Neural crest cell (in vitro differentiated cells): ENCODE measurements around the gene TERT. TPM values are rescaled to one million over a fixed set of nuclear protein-coding genes. Genes with fewer than 3 reads are reported as not detected.

Source experiments
- DNase-seq: peaks from one replicate; pipeline ENCODE4 v3.0.0; 2021; ENCODE audit warnings: low read depth, mixed read lengths, low spot score
- H3K27ac Mint-ChIP-seq: one replicate; pipeline ENCODE4 v1.8.0; 2021; ENCODE audit warnings: mild to moderate bottlenecking, mixed read lengths; ENCODE audit not compliant: unreplicated experiment
- H3K27me3 Mint-ChIP-seq: 2 replicates; pipeline ENCODE4 v1.8.0; 2021; ENCODE audit warnings: low read depth, mild to moderate bottlenecking, mixed read lengths
- H3K36me3 Mint-ChIP-seq: 2 replicates; pipeline ENCODE4 v1.8.0; 2021; ENCODE audit warnings: low read depth, mild to moderate bottlenecking, mixed read lengths
- H3K4me1 Mint-ChIP-seq: 2 replicates; pipeline ENCODE4 v1.8.0; 2021; ENCODE audit warnings: mixed read lengths
- H3K4me3 Mint-ChIP-seq: one replicate; pipeline ENCODE4 v1.8.0; 2021; ENCODE audit warnings: mild to moderate bottlenecking, mixed read lengths
- H3K9me3 Mint-ChIP-seq: 2 replicates; pipeline ENCODE4 v1.8.0; 2021; ENCODE audit warnings: mixed read lengths
- CTCF ChIP-seq: fragments of 200-600 bp; sonication (generic); conservative IDR thresholded peaks from 2 replicates; pipeline ENCODE4 v1.5.0; 2021; ENCODE audit warnings: antibody characterized with exemption, mild to moderate bottlenecking
- total RNA-seq: library from RNA; stranded (reverse); gene quantifications from 2 replicates; pipeline ENCODE4 v1.2.1, GENCODE V29; 2021

Gene TERT
- total RNA-seq, 1 donor from 2014 or later: 5.6 TPM

DNA sequence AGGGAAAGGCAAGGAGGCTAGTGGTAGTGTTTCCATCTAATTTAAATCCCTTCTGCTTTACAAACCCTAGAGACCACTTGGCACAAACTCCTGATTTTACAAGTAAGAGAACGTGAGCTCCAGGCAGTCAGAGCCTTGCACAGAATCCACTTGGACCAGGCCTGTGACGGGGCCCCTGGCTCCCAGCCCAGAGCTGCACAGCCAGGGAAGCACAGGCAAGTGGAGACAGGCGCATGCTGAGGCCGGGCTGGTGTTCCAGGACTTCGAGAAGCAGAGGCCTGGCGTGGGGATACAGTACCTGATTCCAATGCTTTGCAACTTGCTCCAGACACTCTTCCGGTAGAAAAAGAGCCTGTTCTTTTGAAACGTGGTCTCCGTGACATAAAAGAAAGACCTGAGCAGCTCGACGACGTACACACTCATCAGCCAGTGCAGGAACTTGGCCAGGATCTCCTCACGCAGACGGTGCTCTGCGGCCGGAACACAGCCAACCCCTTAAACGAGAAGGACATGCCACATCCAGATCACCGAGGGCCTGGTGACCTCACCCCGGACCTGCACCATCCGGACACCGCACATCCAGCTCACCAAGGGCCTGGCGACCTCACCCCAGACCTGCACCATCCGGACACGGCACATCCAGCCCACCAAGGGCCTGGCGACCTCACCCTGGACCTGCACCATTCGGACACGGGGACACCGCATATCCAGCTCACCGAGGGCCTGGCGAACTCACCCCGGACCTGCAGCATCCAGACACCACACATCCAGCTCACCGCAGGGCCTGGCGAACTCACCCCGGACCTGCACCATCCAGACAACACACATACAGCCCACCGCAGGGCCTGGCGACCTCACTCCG is 12.5 kb downstream of the TERT start:
- H3K36me3 Mint-ChIP-seq: no peaks in the 10 kb centered on the region
- no peak for TF ChIP-seq CTCF
- no peak overlapping the region for H3K27ac Mint-ChIP-seq
- DNase-seq: no peak
- no peak overlapping the region for H3K4me3 Mint-ChIP-seq
- H3K9me3 Mint-ChIP-seq: no peaks in the 10 kb centered on the region
- no peaks in the 10 kb centered on the region for H3K4me1 Mint-ChIP-seq
- H3K27me3 Mint-ChIP-seq: no peaks in the 10 kb centered on the region

GRCh38 chr5:1281038-1281882 is 13.6 kb downstream of the TERT start:
- Mint-ChIP-seq H3K36me3 (no peaks in the 10 kb centered on the region), H3K9me3 (no peaks in the 10 kb centered on the region), H3K27ac (peak overlapping the region; percentile 84), H3K4me1 (no peaks in the 10 kb centered on the region), H3K27me3 (no peaks in the 10 kb centered on the region), H3K4me3 (no peak overlapping the region)
- DNase-seq: no peak
- TF ChIP-seq CTCF: no peak

DNA sequence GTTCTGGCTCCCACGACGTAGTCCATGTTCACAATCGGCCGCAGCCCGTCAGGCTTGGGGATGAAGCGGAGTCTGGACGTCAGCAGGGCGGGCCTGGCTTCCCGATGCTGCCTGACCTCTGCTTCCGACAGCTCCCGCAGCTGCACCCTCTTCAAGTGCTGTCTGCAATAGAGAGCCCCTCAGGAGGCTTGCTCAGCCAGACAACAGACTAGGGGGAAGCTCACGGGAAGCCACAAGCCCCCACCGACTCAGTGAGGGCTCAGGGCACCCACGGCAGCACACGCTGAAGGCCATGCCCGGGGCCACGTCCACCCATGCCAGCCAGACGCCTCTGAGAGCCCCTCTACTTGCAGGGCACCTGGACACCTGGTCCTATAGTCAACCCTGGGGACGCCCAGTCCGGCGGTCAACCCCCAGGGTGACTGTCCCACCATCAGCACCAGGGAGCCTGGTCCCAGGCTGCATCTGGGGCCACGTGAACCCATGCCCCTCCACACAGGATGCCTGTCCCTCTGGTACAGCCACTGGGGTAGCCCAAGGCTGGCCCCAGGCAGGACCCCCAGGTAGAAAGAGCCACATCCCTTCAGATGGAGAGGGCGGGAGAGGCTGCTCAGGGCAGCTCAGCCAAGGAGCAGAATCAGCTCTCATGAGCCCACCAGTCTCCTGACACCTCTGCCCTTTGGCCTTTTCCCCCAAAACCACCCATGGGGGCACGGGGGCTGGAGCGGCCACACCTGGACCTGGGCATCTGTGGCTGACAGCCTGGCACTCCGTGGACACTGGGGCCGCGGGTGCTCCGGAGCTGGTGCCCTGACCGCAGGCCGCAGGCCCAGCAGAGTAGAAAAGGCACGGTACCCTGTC is 14.5 kb downstream of the TERT start:
- no peak overlapping the region for H3K4me3 Mint-ChIP-seq
- TF ChIP-seq CTCF: no peak
- no peaks in the 10 kb centered on the region for H3K36me3 Mint-ChIP-seq
- no peak for DNase-seq
- no peaks in the 10 kb centered on the region for H3K27me3 Mint-ChIP-seq
- no peaks in the 10 kb centered on the region for H3K9me3 Mint-ChIP-seq
- no peak overlapping the region for H3K27ac Mint-ChIP-seq
- H3K4me1 Mint-ChIP-seq: no peaks in the 10 kb centered on the region

- Mint-ChIP-seq H3K4me3 (no peak overlapping the region), H3K36me3 (no peaks in the 10 kb centered on the region), H3K4me1 (no peaks in the 10 kb centered on the region), H3K27me3 (no peaks in the 10 kb centered on the region), H3K9me3 (no peaks in the 10 kb centered on the region), H3K27ac (no peak overlapping the region)
- TF ChIP-seq CTCF: no peak
- no peak for DNase-seq
Measured at GRCh38 chr5:1279443-1280151, 15.3 kb downstream of the TERT start.
